ENCODE measurements around the gene SCG2.

DNA sequence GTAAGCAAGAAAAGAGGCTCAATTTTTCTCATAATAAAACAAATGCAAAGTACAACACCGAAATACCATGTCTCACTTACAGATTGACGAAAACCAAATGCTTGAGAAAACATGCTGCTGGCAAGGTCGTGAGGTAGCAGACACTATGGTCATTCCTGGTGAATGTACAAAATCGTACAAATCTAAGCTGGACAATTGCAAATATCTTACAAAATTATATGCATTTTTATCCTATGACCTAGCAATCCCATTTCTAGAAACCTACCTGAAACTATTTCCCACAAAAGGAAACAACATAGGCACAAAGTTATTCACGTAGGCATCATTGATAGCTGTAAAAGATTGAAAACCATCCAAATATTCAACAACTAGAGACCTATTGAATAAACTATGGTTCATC is 54.0 kb downstream of the SCG2 start:
- TF ChIP-seq CTCF (IDR thresholded peaks at IDR 0.05; ENCODE audit: insufficient read depth, low read depth, low read length), result no peak
- TF ChIP-seq EZH2 (IDR thresholded peaks at IDR 0.05; ENCODE audit: insufficient read depth, low read length), result no peak
